Stomach (tissue), 9 donors: ENCODE measurements around the gene CDH12. TPM values are rescaled to one million over a fixed set of nuclear protein-coding genes. Genes with fewer than 3 reads are reported as not detected.

Experiments used
- DNase-seq, 2 donors: peaks; one replicate each; pipeline versions ENCODE4 v3.0.0 to v3.0.0-alpha.2; 2013 to 2019
- H3K27ac ChIP-seq, 5 donors: fragments of 200-600 bp in 4 of 5; sonication (generic) in 4 of 5; one replicate each; pipeline ENCODE4 v1.5.1; 2013 to 2019; ENCODE audit warnings: mild to moderate bottlenecking in 1 of 5, moderate library complexity in 1 of 5
- H3K27me3 ChIP-seq, 3 donors: fragments of 200-600 bp; sonication (generic); one replicate each; pipeline ENCODE4 v1.5.1; 2017 to 2019; ENCODE audit warnings: mixed run types in 1 of 3
- H3K36me3 ChIP-seq, 4 donors: fragments of 200-600 bp; sonication (generic); 1 replicate in 3 of 4; 2 replicates in 1 of 4; pipeline ENCODE4 v1.5.1; 2016 to 2019
- H3K4me1 ChIP-seq, 4 donors: fragments of 200-600 bp; sonication (generic); one replicate each; pipeline ENCODE4 v1.5.1; 2016 to 2019
- H3K4me3 ChIP-seq, 4 donors: fragments of 200-600 bp; sonication (generic) in 3 of 4; one replicate each; pipeline ENCODE4 v1.5.1; 2016 to 2019; ENCODE audit warnings: mild to moderate bottlenecking in 1 of 4
- H3K9me3 ChIP-seq, 4 donors: fragments of 200-600 bp; sonication (generic); one replicate each; pipeline ENCODE4 v1.5.1; 2016 to 2019
- CTCF ChIP-seq, 7 experiments: fragments of 450-650 bp in 4 of 7; fragments of 200-600 bp in 3 of 7; sonication (generic) in 3 of 7; IDR thresholded peaks; one replicate each; pipeline ENCODE4 v1.5.1; 2016 to 2019; ENCODE audit warnings: antibody characterized with exemption in 7 of 7, control low read depth in 2 of 7, mild to moderate bottlenecking in 1 of 7
- EP300 ChIP-seq: sonication (generic); formaldehyde crosslinking; IDR thresholded peaks from one replicate; pipeline ENCODE4 v1.6.1; 2017; ENCODE audit warnings: antibody characterized with exemption
- POLR2A ChIP-seq, 4 donors: fragments of 450-650 bp; IDR thresholded peaks; one replicate each; pipeline ENCODE4 v1.6.1; 2016; ENCODE audit warnings: antibody characterized with exemption in 4 of 4, control low read depth in 2 of 4, mild to moderate bottlenecking in 1 of 4, moderate library complexity in 1 of 4
- POLR2AphosphoS5 ChIP-seq, 3 donors: sonication (generic); formaldehyde crosslinking; IDR thresholded peaks; one replicate each; pipeline ENCODE4 v1.6.1; 2016; ENCODE audit warnings: antibody characterized with exemption in 3 of 3
- WGBS, 5 donors: extraction: QIAGEN DNeasy Blood & Tissue Kit in 3 of 5; methylation state at CpG; one replicate each; pipeline versions ENCODE4 v1.1.5 to v1.1.7; 2013 to 2018; 5-methylcytosine and 5-hydroxymethylcytosine counted together
- intact Hi-C: fragments of 100-400 bp; cut with DNase I; formaldehyde crosslinking; loops from one replicate; pipeline ENCODE4 v1.15.1; 2023; ENCODE audit warnings: low total_unique reads
- polyA plus RNA-seq, 3 donors: library from polyadenylated mRNA; stranded (reverse); fragments of 200-250 nt; gene quantifications; one replicate each; pipeline ENCODE4 v1.2.3, GENCODE V29; 2013
- total RNA-seq, 5 donors: library from RNA; depleted of rRNA; stranded (reverse); fragments of >200 nt; gene quantifications; one replicate each; pipeline versions ENCODE4 v1.1.0 to v1.2.3, GENCODE V29; 2014 to 2016
- donor health status: healthy with polysubstance abuse.
- donor health status: Bipolar disorder and iron deficiency.
- donor health status: healthy.

CDH12 gene
- total and polyA plus RNA-seq, 8 donors = 0.76 to 1.3 TPM; not detected in 6

GRCh38 chr5:21807953-21808352 lies 1045.2 kb downstream of the CDH12 start:
- Histone ChIP-seq H3K4me3 (no peak overlapping the region), H3K36me3 (no peaks in the 10 kb centered on the region), H3K9me3 (no peaks in the 10 kb centered on the region), H3K27me3 (no peaks in the 10 kb centered on the region), H3K4me1 (no peaks in the 10 kb centered on the region), H3K27ac (no peak overlapping the region)
- intact Hi-C loops = no loop called here
- DNase-seq = peak in 1 of 2 donors; percentile 4
- 47 to 53% (median 48%) methylated on average over 5 of the region's 5 CpGs for WGBS, 5 donors
- no peak for TF ChIP-seq CTCF (IDR thresholded peaks at IDR 0.05)

- 0 to 32% (median 0%) methylated on average over 1 of the region's 1 CpG for WGBS, 5 donors
- no peak overlapping the region for H3K4me3 ChIP-seq
- H3K9me3 ChIP-seq = no peaks in the 10 kb centered on the region
- intact Hi-C loops = no loop called here
- no peak overlapping the region for H3K27ac ChIP-seq
- H3K27me3 ChIP-seq = no peaks in the 10 kb centered on the region
- no peaks in the 10 kb centered on the region for H3K36me3 ChIP-seq
- no peak for DNase-seq
- no peak for TF ChIP-seq CTCF (IDR thresholded peaks at IDR 0.05)
- H3K4me1 ChIP-seq = no peaks in the 10 kb centered on the region
Measured at GRCh38 chr5:21806943-21807342, 1046.2 kb downstream of the CDH12 start.

- H3K27ac ChIP-seq = no peak overlapping the region
- H3K4me1 ChIP-seq = no peaks in the 10 kb centered on the region
- H3K4me3 ChIP-seq = no peak overlapping the region
- intact Hi-C loops = no loop called here
- H3K9me3 ChIP-seq = no peaks in the 10 kb centered on the region
- no peaks in the 10 kb centered on the region for H3K36me3 ChIP-seq
- H3K27me3 ChIP-seq = no peaks in the 10 kb centered on the region
- 58 to 73% (median 66%) methylated on average over 3 of the region's 3 CpGs for WGBS, 5 donors
- no peak for TF ChIP-seq POLR2A (IDR thresholded peaks at IDR 0.05)
- TF ChIP-seq POLR2AphosphoS5 (IDR thresholded peaks at IDR 0.05) = no peak
- TF ChIP-seq EP300 = no peak
- no peak for TF ChIP-seq CTCF (IDR thresholded peaks at IDR 0.05)
- no peak for DNase-seq
Measured at GRCh38 chr5:21806271-21806670, 1046.9 kb downstream of the CDH12 start.

GRCh38 chr5:21802869-21803490 lies 1050.2 kb downstream of the CDH12 start:
- Histone ChIP-seq H3K27ac (no peak overlapping the region), H3K4me3 (no peak overlapping the region), H3K9me3 (no peaks in the 10 kb centered on the region), H3K36me3 (no peaks in the 10 kb centered on the region), H3K4me1 (no peaks in the 10 kb centered on the region), H3K27me3 (no peaks in the 10 kb centered on the region)
- DNase-seq = peak in 1 of 2 donors; percentile 52
- intact Hi-C loops = no loop called here
- TF ChIP-seq EP300 (no peak), CTCF (IDR thresholded peaks at IDR 0.05) (peak in 2 of 7 experiments; percentile 16 to 21), POLR2AphosphoS5 (IDR thresholded peaks at IDR 0.05) (no peak), POLR2A (IDR thresholded peaks at IDR 0.05) (no peak)
- 26 to 36% (median 33%) methylated on average over 4 of the region's 4 CpGs for WGBS, 5 donors
